Tibial nerve (tissue), 4 donors: ENCODE results near the gene SPATS2L. TPM values are rescaled to one million over a fixed set of nuclear protein-coding genes. Genes with fewer than 3 reads are reported as not detected.

ENCODE experiments used
- DNase-seq, 2 donors: peaks; one replicate each; pipeline ENCODE4 v3.0.0-alpha.2; 2019; ENCODE audit warnings: low spot score in 2 of 2
- H3K27ac ChIP-seq, 4 donors: fragments of 200-600 bp; sonication (generic) in 3 of 4; one replicate each; pipeline ENCODE4 v1.5.1; 2017 to 2019; ENCODE audit warnings: mild to moderate bottlenecking in 1 of 4
- H3K27me3 ChIP-seq, 2 donors: fragments of 200-600 bp; sonication (generic) in 1 of 2; one replicate each; pipeline versions ENCODE4 v1.5.1 to v1.6.0; 2017 to 2019
- H3K36me3 ChIP-seq, 3 donors: fragments of 200-600 bp; sonication (generic); one replicate each; pipeline ENCODE4 v1.5.1; 2018 to 2019
- H3K4me1 ChIP-seq, 4 donors: fragments of 200-600 bp; sonication (generic) in 3 of 4; one replicate each; pipeline ENCODE4 v1.5.1; 2017 to 2019
- H3K4me3 ChIP-seq, 4 donors: fragments of 200-600 bp; sonication (generic) in 3 of 4; one replicate each; pipeline ENCODE4 v1.5.1; 2017 to 2019; ENCODE audit warnings: mild to moderate bottlenecking in 1 of 4, moderate library complexity in 1 of 4
- H3K9me3 ChIP-seq, 4 donors: fragments of 200-600 bp; sonication (generic) in 3 of 4; one replicate each; pipeline ENCODE4 v1.5.1; 2017 to 2019
- CTCF ChIP-seq, 5 experiments: fragments of 200-600 bp in 3 of 5; fragments of 450-650 bp in 2 of 5; sonication (generic) in 3 of 5; IDR thresholded peaks; one replicate each; pipeline ENCODE4 v1.5.1; 2016 to 2019; ENCODE audit warnings: antibody characterized with exemption in 5 of 5, mild to moderate bottlenecking in 3 of 5, moderate library complexity in 2 of 5
- EP300 ChIP-seq, 2 donors: sonication (generic); formaldehyde crosslinking; IDR thresholded peaks; one replicate each; pipeline ENCODE4 v1.6.1; 2017; ENCODE audit warnings: antibody characterized with exemption in 2 of 2, mild to moderate bottlenecking in 1 of 2
- POLR2A ChIP-seq, 2 donors: fragments of 450-650 bp; IDR thresholded peaks; one replicate each; pipeline ENCODE4 v1.6.1; 2017; ENCODE audit warnings: antibody characterized with exemption in 2 of 2, mild to moderate bottlenecking in 2 of 2, moderate library complexity in 2 of 2
- WGBS, 2 donors: methylation state at CpG; one replicate each; pipeline ENCODE4 v1.1.5; 2018; 5-methylcytosine and 5-hydroxymethylcytosine counted together
- total RNA-seq, 4 donors: library from RNA; depleted of rRNA; stranded (reverse); fragments of >200 nt; gene quantifications; one replicate each; pipeline ENCODE4 v1.1.0, GENCODE V29; 2016

The SPATS2L gene
- total RNA-seq, 4 donors from 2014 or later: 50.9 to 74.1 (median 57.2) TPM

GRCh38 chr2:200383380-200384110 lies 77.1 kb downstream of the SPATS2L start:
- WGBS, 2 donors: 19 to 21% methylated on average over 6 of the region's 6 CpGs
- no peak for DNase-seq
- H3K36me3 ChIP-seq: no peaks in the 10 kb centered on the region
- H3K27me3 ChIP-seq: no peaks in the 10 kb centered on the region
- no peak for TF ChIP-seq EP300 (IDR thresholded peaks at IDR 0.05)
- no peak for TF ChIP-seq CTCF (IDR thresholded peaks at IDR 0.05)
- TF ChIP-seq POLR2A (IDR thresholded peaks at IDR 0.05): no peak
- H3K4me1 ChIP-seq: peaks cover 0 to 63% (median 24%) of the 10 kb centered on the region in 4 donors
- H3K9me3 ChIP-seq: no peaks in the 10 kb centered on the region
- peak overlapping the region in 3 of 4 donors; percentile 8 to 38 (median 16) for H3K4me3 ChIP-seq
- H3K27ac ChIP-seq: peak overlapping the region in 3 of 4 donors; percentile 36 to 74 (median 74)

DNA sequence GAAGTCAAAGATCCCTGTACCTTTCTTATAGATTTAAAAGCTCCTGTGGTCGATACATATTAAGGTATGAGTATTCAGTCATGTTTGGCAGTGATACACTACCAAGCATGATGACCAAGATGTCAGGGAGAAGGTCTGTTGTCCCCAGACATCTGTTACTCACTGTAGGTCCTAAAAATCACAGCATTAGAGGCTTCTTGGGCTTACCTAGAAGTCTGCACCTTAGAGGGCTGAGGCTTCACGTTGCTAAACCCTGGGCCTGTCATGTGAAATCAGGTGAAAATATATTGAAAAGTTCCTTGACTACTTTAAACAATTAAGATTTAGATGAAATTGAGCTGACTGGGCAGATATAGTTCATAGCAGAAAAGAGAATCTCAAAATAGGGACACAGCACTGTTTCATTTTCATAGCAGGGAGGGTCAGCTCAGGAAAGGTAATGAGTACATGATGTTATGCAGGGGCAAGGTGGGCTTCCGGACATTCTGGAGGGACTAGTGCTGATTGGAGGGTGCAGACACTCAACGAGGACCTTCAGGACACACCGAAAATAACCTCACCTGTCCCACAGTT lies 78.7 kb downstream of the SPATS2L start:
- 94 to 96% methylated on average over 5 of the region's 5 CpGs for WGBS, 2 donors
- H3K27me3 ChIP-seq: no peaks in the 10 kb centered on the region
- DNase-seq: no peak
- H3K9me3 ChIP-seq: no peaks in the 10 kb centered on the region
- H3K27ac ChIP-seq: no peak overlapping the region
- peaks cover 0 to 12% (median 3%) of the 10 kb centered on the region in 3 donors for H3K36me3 ChIP-seq
- TF ChIP-seq CTCF (IDR thresholded peaks at IDR 0.05) (no peak), EP300 (IDR thresholded peaks at IDR 0.05) (no peak), POLR2A (IDR thresholded peaks at IDR 0.05) (no peak)
- H3K4me1 ChIP-seq: peaks cover 0 to 47% (median 12%) of the 10 kb centered on the region in 4 donors
- H3K4me3 ChIP-seq: no peak overlapping the region

DNA sequence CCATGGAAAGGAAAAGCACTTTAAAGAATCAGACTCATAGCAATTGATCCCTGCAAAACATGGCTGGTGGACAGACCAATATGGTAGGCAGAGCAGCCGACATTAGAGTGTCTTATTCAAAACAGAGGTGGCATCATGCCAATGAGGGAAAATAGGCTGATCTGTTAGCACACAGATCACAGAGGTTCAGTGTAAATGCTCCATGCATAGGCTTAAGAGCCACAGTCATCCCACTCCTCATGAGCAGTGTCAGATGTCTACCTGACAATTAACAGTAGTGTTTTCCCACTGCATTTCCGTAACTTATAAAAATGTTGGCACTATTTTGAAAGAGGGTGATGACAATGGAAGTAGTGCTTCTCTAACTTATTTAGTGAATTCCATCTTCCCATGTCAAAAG lies 86.7 kb downstream of the SPATS2L start:
- DNase-seq: no peak
- H3K36me3 ChIP-seq: peaks cover 0 to 33% (median 3%) of the 10 kb centered on the region in 3 donors
- H3K27me3 ChIP-seq: no peaks in the 10 kb centered on the region
- no peak overlapping the region for H3K4me3 ChIP-seq
- 57 to 59% methylated on average over 2 of the region's 2 CpGs for WGBS, 2 donors
- H3K4me1 ChIP-seq: peaks cover 0 to 18% (median 3%) of the 10 kb centered on the region in 4 donors
- no peaks in the 10 kb centered on the region for H3K9me3 ChIP-seq
- TF ChIP-seq CTCF (IDR thresholded peaks at IDR 0.05) (no peak), EP300 (IDR thresholded peaks at IDR 0.05) (no peak), POLR2A (IDR thresholded peaks at IDR 0.05) (no peak)
- no peak overlapping the region for H3K27ac ChIP-seq

DNA sequence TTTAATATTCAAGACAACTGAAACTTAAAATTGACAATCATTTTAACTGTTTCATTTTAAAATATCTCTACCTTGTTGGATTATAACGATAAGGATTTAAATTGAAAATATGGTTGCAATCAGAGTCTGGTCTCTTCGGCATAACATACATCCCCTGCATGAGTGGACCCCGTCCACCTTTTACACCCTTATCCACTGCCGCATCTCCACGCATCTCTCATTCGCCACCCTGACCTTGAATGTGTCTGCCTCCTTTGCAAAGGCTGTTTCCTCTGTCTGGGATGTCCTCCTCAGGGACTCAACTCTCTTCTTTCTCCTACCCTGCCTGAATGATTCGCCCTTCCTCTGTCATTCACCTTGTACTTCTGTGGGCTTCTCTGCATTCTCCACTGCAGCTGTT lies 87.6 kb downstream of the SPATS2L start:
- WGBS, 2 donors: 96 to 99% methylated on average over 7 of the region's 7 CpGs
- H3K27me3 ChIP-seq: no peaks in the 10 kb centered on the region
- peaks cover 0 to 37% (median 3%) of the 10 kb centered on the region in 3 donors for H3K36me3 ChIP-seq
- H3K9me3 ChIP-seq: no peaks in the 10 kb centered on the region
- H3K4me3 ChIP-seq: no peak overlapping the region
- peaks cover 0 to 18% (median 3%) of the 10 kb centered on the region in 4 donors for H3K4me1 ChIP-seq
- TF ChIP-seq EP300 (IDR thresholded peaks at IDR 0.05): no peak
- TF ChIP-seq POLR2A (IDR thresholded peaks at IDR 0.05): no peak
- TF ChIP-seq CTCF (IDR thresholded peaks at IDR 0.05): no peak
- no peak for DNase-seq
- H3K27ac ChIP-seq: no peak overlapping the region

DNA sequence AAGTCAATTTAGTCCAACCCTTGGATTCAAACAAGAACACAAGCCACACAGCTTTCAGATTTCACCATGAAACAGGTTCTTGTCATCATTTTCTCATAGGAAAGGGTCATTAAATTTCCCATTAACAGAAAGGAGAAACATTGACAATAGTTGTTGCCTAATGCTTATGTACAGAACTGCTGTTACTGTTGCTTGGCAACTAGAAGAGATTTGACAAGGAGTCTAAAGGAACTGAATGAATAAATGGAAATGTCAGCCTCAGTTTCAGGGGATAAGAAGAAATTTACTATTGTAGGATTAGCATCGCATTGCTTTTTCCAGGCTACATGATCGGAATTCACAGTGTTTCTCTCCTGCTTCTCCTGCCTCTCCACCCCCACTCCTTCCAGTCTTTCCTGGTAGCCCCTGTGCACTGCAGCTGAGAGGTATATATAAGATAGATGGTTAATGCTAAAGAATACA lies 90.3 kb downstream of the SPATS2L start:
- TF ChIP-seq EP300 (IDR thresholded peaks at IDR 0.05): no peak
- WGBS, 2 donors: 39 to 48% methylated on average over 2 of the region's 2 CpGs
- Histone ChIP-seq H3K36me3 (peaks cover 0 to 18% (median 0%) of the 10 kb centered on the region in 3 donors), H3K9me3 (no peaks in the 10 kb centered on the region), H3K4me3 (no peak overlapping the region), H3K27ac (peak overlapping the region in 1 of 4 donors; percentile 34), H3K4me1 (peaks cover 0 to 18% (median 3%) of the 10 kb centered on the region in 4 donors), H3K27me3 (no peaks in the 10 kb centered on the region)
- no peak for DNase-seq
